ENCODE measurements around the gene CFAP119.

DNA sequence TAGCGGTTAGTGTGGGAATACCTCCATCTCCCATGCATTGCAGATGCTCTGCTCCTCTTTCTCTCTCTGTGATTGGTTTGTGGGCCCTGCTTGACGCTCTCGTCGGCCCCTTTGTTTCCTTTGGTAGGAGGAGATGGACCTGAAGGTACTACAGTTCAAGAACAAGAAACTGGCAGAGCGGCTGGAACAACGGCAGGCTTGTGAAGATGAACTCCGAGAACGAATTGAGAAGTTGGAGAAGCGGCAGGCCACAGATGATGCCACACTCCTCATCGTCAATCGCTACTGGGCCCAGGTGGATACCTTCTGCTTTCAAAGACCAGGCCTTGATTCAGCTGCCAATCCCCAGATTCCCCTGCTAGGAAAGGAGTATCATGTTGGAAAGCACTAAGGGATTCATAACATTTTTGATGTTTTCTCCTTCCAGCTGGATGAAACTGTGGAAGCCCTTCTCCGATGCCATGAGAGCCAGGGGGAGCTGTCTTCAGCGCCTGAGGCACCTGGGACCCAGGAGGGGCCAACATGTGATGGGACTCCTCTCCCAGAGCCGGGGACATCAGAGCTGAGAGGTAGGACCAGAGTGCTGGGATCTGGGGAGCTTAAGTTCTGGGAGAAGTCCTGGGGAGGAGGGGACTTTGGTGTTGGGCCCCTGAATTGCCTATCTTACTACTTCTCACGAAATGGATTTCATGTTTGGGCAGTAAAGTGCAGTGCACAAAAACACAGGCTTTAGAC lies 1.3 kb upstream of the CFAP119 start:
- TF ChIP-seq SREBF2 (CRISPR knock-in tag; IDR thresholded peaks at IDR 0.05) = no peak
- TF ChIP-seq ZZZ3 (IDR thresholded peaks at IDR 0.05) = no peak
- TF ChIP-seq ZNF407 (IDR thresholded peaks at IDR 0.05; ENCODE audit: low read depth) = no peak
- no peak for TF ChIP-seq SP1 (CRISPR knock-in tag; IDR thresholded peaks at IDR 0.05)
- no peak for TF ChIP-seq SIN3A (IDR thresholded peaks at IDR 0.05; ENCODE audit: borderline replicate concordance in 2 of 2, control insufficient read depth in 1 of 2, low read depth in 2 of 2, low read length in 2 of 2)

Measured in K562 (cell line).